GM12878 (cell line): ENCODE results near the gene TNFRSF9.

Source experiments
- CHD2 ChIP-seq: IDR thresholded peaks from 2 replicates; pipeline ENCODE4 v1.6.1; 2011; ENCODE audit warnings: low read depth, low read length, improper control_type of control experiment, borderline replicate concordance
- EGR1 ChIP-seq, 2 experiments: IDR thresholded peaks; 1 replicate in 1 of 2; 2 replicates in 1 of 2; pipeline ENCODE4 v1.6.1; 2011 to 2012; ENCODE audit warnings: low read depth in 2 of 2, low read length in 2 of 2, borderline replicate concordance in 1 of 2, mild to moderate bottlenecking in 1 of 2, moderate library complexity in 1 of 2
- HDAC2 ChIP-seq: fragments of 200-600 bp; sonication (generic); IDR thresholded peaks from 2 replicates; pipeline ENCODE4 v1.6.1; 2017
- MEF2B ChIP-seq: fragments of 450-650 bp; IDR thresholded peaks from 2 replicates; pipeline ENCODE4 v1.6.1; 2018; ENCODE audit warnings: mild to moderate bottlenecking, moderate library complexity; ENCODE audit not compliant: partially characterized antibody, poor library complexity, severe bottlenecking
- POLR2A ChIP-seq: IDR thresholded peaks from 2 replicates; pipeline ENCODE4 v1.6.1; 2011; ENCODE audit warnings: low read depth, mild to moderate bottlenecking, low read length
- RFX5 ChIP-seq: IDR thresholded peaks from 2 replicates; pipeline ENCODE4 v1.6.1; 2011; ENCODE audit warnings: low read depth, low read length, improper control_type of control experiment
- TF ChIP-seq, protein P1 (sequence below): fragments of 450-650 bp; IDR thresholded peaks from 2 replicates; pipeline ENCODE4 v1.6.1; 2017; ENCODE audit warnings: mild to moderate bottlenecking
- TF ChIP-seq, protein P2 (sequence below), 3 experiments: IDR thresholded peaks in 2 of 3; conservative IDR thresholded peaks in 1 of 3; 2 replicates each; pipeline ENCODE4 v1.5.1; 2011; ENCODE audit warnings: low read depth in 3 of 3, low read length in 3 of 3, mild to moderate bottlenecking in 3 of 3, control low read depth in 2 of 3, moderate library complexity in 2 of 3, inconsistent platforms in 1 of 3, mixed read lengths in 1 of 3; ENCODE audit not compliant: control insufficient read depth in 2 of 3, insufficient read depth in 1 of 3; ENCODE audit errors: extremely low read depth in 1 of 3
- TF ChIP-seq, protein P3 (sequence below): fragments of 450-650 bp; IDR thresholded peaks from 2 replicates; pipeline ENCODE4 v1.6.1; 2017; ENCODE audit warnings: antibody characterized with exemption, mild to moderate bottlenecking, moderate library complexity
- TF ChIP-seq, protein P4 (sequence below): fragments of 450-650 bp; IDR thresholded peaks from 2 replicates; pipeline ENCODE4 v1.6.1; 2017; ENCODE audit warnings: mild to moderate bottlenecking, low read depth, inconsistent platforms; ENCODE audit not compliant: poor library complexity, severe bottlenecking
- TF ChIP-seq, protein P5 (sequence below): fragments of 450-650 bp; formaldehyde crosslinking; IDR thresholded peaks from 2 replicates; pipeline ENCODE4 v1.4.0; 2022; ENCODE audit warnings: mild to moderate bottlenecking, moderate library complexity
- TF ChIP-seq, protein P6 (sequence below): IDR thresholded peaks from 2 replicates; pipeline ENCODE4 v1.6.1; 2012; ENCODE audit warnings: low read depth, low read length, improper control_type of control experiment

DNA sequence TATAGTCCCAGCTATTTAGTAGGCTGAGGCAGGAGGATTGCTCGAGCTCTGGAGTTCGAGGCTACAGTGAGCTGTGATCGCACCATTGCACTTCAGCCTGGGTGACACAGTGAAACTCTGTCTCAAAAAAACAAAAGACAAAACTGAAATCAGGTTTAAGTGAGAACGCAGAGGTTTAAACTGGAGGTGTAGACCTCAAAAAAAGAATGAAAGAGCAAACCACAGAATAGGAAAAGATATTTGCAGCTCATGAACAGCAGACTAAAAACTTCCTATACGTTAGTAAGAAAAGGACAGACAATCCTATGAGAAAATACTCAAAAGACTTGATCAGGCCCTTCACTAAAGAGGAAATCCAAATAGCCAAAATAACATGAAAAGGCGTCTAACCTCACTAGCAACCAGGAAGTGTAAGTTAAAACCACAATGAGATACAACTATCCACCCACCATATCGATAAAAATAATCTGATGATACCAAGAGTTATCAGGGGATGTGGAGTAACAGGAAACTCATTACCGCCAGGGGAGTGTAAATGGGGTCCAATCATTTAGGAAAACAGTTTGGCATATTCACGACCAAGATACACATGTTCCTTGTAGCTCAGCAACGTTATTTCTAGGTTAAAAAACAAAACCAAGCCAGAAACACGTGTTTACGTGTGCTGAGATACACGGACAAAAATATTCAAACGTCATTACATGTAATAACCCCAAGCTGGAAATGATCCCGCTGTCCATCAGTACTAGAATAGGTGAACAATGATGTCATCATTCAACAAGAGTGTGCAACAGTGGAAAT, 9.8 kb downstream of the TNFRSF9 start:
- TF ChIP-seq, protein P1, sequence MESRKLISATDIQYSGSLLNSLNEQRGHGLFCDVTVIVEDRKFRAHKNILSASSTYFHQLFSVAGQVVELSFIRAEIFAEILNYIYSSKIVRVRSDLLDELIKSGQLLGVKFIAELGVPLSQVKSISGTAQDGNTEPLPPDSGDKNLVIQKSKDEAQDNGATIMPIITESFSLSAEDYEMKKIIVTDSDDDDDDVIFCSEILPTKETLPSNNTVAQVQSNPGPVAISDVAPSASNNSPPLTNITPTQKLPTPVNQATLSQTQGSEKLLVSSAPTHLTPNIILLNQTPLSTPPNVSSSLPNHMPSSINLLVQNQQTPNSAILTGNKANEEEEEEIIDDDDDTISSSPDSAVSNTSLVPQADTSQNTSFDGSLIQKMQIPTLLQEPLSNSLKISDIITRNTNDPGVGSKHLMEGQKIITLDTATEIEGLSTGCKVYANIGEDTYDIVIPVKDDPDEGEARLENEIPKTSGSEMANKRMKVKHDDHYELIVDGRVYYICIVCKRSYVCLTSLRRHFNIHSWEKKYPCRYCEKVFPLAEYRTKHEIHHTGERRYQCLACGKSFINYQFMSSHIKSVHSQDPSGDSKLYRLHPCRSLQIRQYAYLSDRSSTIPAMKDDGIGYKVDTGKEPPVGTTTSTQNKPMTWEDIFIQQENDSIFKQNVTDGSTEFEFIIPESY: no peak
- TF ChIP-seq POLR2A (no peak), HDAC2 (no peak), MEF2B (no peak), RFX5 (no peak), CHD2 (no peak), EGR1 (IDR thresholded peaks at IDR 0.05; ENCODE audit: borderline replicate concordance in 1 of 2, low read depth in 2 of 2, low read length in 2 of 2) (no peak)
- TF ChIP-seq, protein P2, sequence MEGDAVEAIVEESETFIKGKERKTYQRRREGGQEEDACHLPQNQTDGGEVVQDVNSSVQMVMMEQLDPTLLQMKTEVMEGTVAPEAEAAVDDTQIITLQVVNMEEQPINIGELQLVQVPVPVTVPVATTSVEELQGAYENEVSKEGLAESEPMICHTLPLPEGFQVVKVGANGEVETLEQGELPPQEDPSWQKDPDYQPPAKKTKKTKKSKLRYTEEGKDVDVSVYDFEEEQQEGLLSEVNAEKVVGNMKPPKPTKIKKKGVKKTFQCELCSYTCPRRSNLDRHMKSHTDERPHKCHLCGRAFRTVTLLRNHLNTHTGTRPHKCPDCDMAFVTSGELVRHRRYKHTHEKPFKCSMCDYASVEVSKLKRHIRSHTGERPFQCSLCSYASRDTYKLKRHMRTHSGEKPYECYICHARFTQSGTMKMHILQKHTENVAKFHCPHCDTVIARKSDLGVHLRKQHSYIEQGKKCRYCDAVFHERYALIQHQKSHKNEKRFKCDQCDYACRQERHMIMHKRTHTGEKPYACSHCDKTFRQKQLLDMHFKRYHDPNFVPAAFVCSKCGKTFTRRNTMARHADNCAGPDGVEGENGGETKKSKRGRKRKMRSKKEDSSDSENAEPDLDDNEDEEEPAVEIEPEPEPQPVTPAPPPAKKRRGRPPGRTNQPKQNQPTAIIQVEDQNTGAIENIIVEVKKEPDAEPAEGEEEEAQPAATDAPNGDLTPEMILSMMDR (IDR thresholded peaks at IDR 0.05 in 2 of 3, conservative IDR thresholded peaks at IDR 0.05 in 1 of 3; ENCODE audit: control insufficient read depth in 2 of 3, extremely low read depth in 1 of 3, insufficient read depth in 1 of 3, low read depth in 3 of 3, low read length in 3 of 3): no peak
- TF ChIP-seq, protein P3, sequence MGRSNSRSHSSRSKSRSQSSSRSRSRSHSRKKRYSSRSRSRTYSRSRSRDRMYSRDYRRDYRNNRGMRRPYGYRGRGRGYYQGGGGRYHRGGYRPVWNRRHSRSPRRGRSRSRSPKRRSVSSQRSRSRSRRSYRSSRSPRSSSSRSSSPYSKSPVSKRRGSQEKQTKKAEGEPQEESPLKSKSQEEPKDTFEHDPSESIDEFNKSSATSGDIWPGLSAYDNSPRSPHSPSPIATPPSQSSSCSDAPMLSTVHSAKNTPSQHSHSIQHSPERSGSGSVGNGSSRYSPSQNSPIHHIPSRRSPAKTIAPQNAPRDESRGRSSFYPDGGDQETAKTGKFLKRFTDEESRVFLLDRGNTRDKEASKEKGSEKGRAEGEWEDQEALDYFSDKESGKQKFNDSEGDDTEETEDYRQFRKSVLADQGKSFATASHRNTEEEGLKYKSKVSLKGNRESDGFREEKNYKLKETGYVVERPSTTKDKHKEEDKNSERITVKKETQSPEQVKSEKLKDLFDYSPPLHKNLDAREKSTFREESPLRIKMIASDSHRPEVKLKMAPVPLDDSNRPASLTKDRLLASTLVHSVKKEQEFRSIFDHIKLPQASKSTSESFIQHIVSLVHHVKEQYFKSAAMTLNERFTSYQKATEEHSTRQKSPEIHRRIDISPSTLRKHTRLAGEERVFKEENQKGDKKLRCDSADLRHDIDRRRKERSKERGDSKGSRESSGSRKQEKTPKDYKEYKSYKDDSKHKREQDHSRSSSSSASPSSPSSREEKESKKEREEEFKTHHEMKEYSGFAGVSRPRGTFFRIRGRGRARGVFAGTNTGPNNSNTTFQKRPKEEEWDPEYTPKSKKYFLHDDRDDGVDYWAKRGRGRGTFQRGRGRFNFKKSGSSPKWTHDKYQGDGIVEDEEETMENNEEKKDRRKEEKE: no peak
- TF ChIP-seq, protein P4, sequence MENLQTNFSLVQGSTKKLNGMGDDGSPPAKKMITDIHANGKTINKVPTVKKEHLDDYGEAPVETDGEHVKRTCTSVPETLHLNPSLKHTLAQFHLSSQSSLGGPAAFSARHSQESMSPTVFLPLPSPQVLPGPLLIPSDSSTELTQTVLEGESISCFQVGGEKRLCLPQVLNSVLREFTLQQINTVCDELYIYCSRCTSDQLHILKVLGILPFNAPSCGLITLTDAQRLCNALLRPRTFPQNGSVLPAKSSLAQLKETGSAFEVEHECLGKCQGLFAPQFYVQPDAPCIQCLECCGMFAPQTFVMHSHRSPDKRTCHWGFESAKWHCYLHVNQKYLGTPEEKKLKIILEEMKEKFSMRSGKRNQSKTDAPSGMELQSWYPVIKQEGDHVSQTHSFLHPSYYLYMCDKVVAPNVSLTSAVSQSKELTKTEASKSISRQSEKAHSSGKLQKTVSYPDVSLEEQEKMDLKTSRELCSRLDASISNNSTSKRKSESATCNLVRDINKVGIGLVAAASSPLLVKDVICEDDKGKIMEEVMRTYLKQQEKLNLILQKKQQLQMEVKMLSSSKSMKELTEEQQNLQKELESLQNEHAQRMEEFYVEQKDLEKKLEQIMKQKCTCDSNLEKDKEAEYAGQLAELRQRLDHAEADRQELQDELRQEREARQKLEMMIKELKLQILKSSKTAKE: no peak
- TF ChIP-seq, protein P5, sequence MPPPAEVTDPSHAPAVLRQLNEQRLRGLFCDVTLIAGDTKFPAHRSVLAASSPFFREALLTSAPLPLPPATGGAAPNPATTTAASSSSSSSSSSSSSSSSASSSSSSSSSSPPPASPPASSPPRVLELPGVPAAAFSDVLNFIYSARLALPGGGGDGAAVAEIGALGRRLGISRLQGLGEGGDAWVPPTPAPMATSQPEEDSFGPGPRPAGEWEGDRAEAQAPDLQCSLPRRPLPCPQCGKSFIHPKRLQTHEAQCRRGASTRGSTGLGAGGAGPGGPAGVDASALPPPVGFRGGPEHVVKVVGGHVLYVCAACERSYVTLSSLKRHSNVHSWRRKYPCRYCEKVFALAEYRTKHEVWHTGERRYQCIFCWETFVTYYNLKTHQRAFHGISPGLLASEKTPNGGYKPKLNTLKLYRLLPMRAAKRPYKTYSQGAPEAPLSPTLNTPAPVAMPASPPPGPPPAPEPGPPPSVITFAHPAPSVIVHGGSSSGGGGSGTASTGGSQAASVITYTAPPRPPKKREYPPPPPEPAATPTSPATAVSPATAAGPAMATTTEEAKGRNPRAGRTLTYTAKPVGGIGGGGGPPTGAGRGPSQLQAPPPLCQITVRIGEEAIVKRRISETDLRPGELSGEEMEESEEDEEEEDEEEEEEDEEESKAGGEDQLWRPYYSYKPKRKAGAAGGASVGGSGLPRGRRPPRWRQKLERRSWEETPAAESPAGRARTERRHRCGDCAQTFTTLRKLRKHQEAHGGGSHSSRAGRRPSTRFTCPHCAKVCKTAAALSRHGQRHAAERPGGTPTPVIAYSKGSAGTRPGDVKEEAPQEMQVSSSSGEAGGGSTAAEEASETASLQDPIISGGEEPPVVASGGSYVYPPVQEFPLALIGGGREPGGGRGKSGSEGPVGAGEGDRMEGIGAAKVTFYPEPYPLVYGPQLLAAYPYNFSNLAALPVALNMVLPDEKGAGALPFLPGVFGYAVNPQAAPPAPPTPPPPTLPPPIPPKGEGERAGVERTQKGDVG: no peak
- TF ChIP-seq, protein P6, sequence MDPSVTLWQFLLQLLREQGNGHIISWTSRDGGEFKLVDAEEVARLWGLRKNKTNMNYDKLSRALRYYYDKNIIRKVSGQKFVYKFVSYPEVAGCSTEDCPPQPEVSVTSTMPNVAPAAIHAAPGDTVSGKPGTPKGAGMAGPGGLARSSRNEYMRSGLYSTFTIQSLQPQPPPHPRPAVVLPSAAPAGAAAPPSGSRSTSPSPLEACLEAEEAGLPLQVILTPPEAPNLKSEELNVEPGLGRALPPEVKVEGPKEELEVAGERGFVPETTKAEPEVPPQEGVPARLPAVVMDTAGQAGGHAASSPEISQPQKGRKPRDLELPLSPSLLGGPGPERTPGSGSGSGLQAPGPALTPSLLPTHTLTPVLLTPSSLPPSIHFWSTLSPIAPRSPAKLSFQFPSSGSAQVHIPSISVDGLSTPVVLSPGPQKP: no peak
